Astrocyte of the spinal cord (primary cell): ENCODE data around the gene SCNN1B.
"Not testable (repeated sequence)": the region's sequence is repeated elsewhere in the genome, so short reads cannot be mapped to it uniquely, and the experiment has no call there.

ENCODE experiments used
- DNase-seq: peaks from one replicate; pipeline ENCODE4 v3.0.0; 2011; ENCODE audit warnings: low read depth, low spot score
- H3K4me3 ChIP-seq: 2 replicates; pipeline ENCODE4 v1.5.1; 2011; ENCODE audit warnings: low read depth, mild to moderate bottlenecking, low read length, moderate library complexity
- CTCF ChIP-seq: IDR thresholded peaks from 2 replicates; pipeline ENCODE4 v1.5.1; 2012; ENCODE audit warnings: low read depth, mild to moderate bottlenecking, low read length, inconsistent platforms
- in situ Hi-C: cut with HindIII; loops from 2 replicates; pipeline ENCODE4 v1.10.0; 2017; ENCODE audit warnings: low sequenced_read_pairs

The SCNN1B gene

GRCh38 chr16:23296994-23297393 is 5.1 kb upstream of the SCNN1B start:
- in situ Hi-C loops: no loop called here
- DNase-seq: no peak

GRCh38 chr16:23298290-23298915 is 3.7 kb upstream of the SCNN1B start:
- DNase-seq: no peak
- no peak overlapping the region for H3K4me3 ChIP-seq
- in situ Hi-C loops: no loop called here
- TF ChIP-seq CTCF: no peak

More at GRCh38 chr16:23296994-23297393, 5.1 kb upstream of the SCNN1B start:
- H3K4me3 ChIP-seq: no peak overlapping the region
- peak; percentile 10 for TF ChIP-seq CTCF

GRCh38 chr16:23299815-23300214 is 2.3 kb upstream of the SCNN1B start:
- DNase-seq, in situ Hi-C loops, H3K4me3 ChIP-seq: not testable (repeated sequence)

- H3K4me3 ChIP-seq: no peak overlapping the region
- TF ChIP-seq CTCF: no peak
- no peak for DNase-seq
- in situ Hi-C loops: no loop called here
Observed at GRCh38 chr16:23301251-23302044, 654 bp upstream of the SCNN1B start.

GRCh38 chr16:23303685-23304084 is 1.6 kb downstream of the SCNN1B start:
- in situ Hi-C loops: no loop called here
- no peak for TF ChIP-seq CTCF
- no peak for DNase-seq
- no peak overlapping the region for H3K4me3 ChIP-seq

GRCh38 chr16:23304620-23305019 is 2.5 kb downstream of the SCNN1B start:
- in situ Hi-C loops: no loop called here
- TF ChIP-seq CTCF: no peak
- no peak overlapping the region for H3K4me3 ChIP-seq
- DNase-seq: no peak
